ENCODE results near the gene ILDR2.

Gene ILDR2

GRCh38 chr1:166939741-166940375, 35.5 kb downstream of the ILDR2 start:
- Histone ChIP-seq H3K27me3 (ENCODE audit: control insufficient read depth, insufficient read depth, low read length) (no peaks in the 10 kb centered on the region), H3K27ac (no peak overlapping the region), H3K9ac (no peak overlapping the region), H3K36me3 (ENCODE audit: control insufficient read depth, insufficient read depth, low read length) (no peaks in the 10 kb centered on the region), H3K4me1 (no peaks in the 10 kb centered on the region), H2AFZ (no peak overlapping the region), H3K9me3 (ENCODE audit: control insufficient read depth, low read length) (no peaks in the 10 kb centered on the region), H3K4me2 (ENCODE audit: low read length) (no peak overlapping the region), H3K4me3 (ENCODE audit: low read depth, low read length) (no peak overlapping the region), H3K79me2 (no peaks in the 10 kb centered on the region)
- no peak for TF ChIP-seq CTCF (IDR thresholded peaks at IDR 0.05)

GRCh38 chr1:166937962-166938361, 37.4 kb downstream of the ILDR2 start:
- no peaks in the 10 kb centered on the region for H3K36me3 ChIP-seq (ENCODE audit: control insufficient read depth, insufficient read depth, low read length)
- H2AFZ ChIP-seq: no peak overlapping the region
- H3K9ac ChIP-seq: no peak overlapping the region
- no peaks in the 10 kb centered on the region for H3K9me3 ChIP-seq (ENCODE audit: control insufficient read depth, low read length)
- H3K4me1 ChIP-seq: no peaks in the 10 kb centered on the region
- TF ChIP-seq CTCF (IDR thresholded peaks at IDR 0.05): no peak
- H3K4me2 ChIP-seq (ENCODE audit: low read length): no peak overlapping the region
- H3K4me3 ChIP-seq (ENCODE audit: low read depth, low read length): no peak overlapping the region
- H3K79me2 ChIP-seq: no peaks in the 10 kb centered on the region
- H3K27me3 ChIP-seq (ENCODE audit: control insufficient read depth, insufficient read depth, low read length): no peaks in the 10 kb centered on the region
- no peak overlapping the region for H3K27ac ChIP-seq

- Histone ChIP-seq H3K27me3 (ENCODE audit: control insufficient read depth, insufficient read depth, low read length) (no peaks in the 10 kb centered on the region), H3K79me2 (no peaks in the 10 kb centered on the region), H3K4me3 (ENCODE audit: low read depth, low read length) (no peak overlapping the region), H3K36me3 (ENCODE audit: control insufficient read depth, insufficient read depth, low read length) (no peaks in the 10 kb centered on the region), H3K4me2 (ENCODE audit: low read length) (no peak overlapping the region), H3K9me3 (ENCODE audit: control insufficient read depth, low read length) (no peaks in the 10 kb centered on the region), H3K27ac (no peak overlapping the region), H2AFZ (no peak overlapping the region), H3K4me1 (no peaks in the 10 kb centered on the region), H3K9ac (no peak overlapping the region)
- no peak for TF ChIP-seq CTCF (IDR thresholded peaks at IDR 0.05)
Measured at GRCh38 chr1:166937329-166937728, 38.0 kb downstream of the ILDR2 start.

GRCh38 chr1:166933633-166934032, 41.7 kb downstream of the ILDR2 start:
- H3K9ac ChIP-seq: no peak overlapping the region
- H2AFZ ChIP-seq: no peak overlapping the region
- TF ChIP-seq CTCF (IDR thresholded peaks at IDR 0.05): no peak
- no peak overlapping the region for H3K4me3 ChIP-seq (ENCODE audit: low read depth, low read length)
- H3K4me1 ChIP-seq: no peaks in the 10 kb centered on the region
- H3K79me2 ChIP-seq: no peaks in the 10 kb centered on the region
- H3K4me2 ChIP-seq (ENCODE audit: low read length): no peak overlapping the region
- H3K27me3 ChIP-seq (ENCODE audit: control insufficient read depth, insufficient read depth, low read length): no peaks in the 10 kb centered on the region
- no peaks in the 10 kb centered on the region for H3K36me3 ChIP-seq (ENCODE audit: control insufficient read depth, insufficient read depth, low read length)
- H3K9me3 ChIP-seq (ENCODE audit: control insufficient read depth, low read length): no peaks in the 10 kb centered on the region
- H3K27ac ChIP-seq: no peak overlapping the region

- no peaks in the 10 kb centered on the region for H3K79me2 ChIP-seq
- no peak overlapping the region for H3K9ac ChIP-seq
- no peak overlapping the region for H2AFZ ChIP-seq
- no peaks in the 10 kb centered on the region for H3K4me1 ChIP-seq
- no peak overlapping the region for H3K4me2 ChIP-seq (ENCODE audit: low read length)
- no peaks in the 10 kb centered on the region for H3K9me3 ChIP-seq (ENCODE audit: control insufficient read depth, low read length)
- TF ChIP-seq CTCF (IDR thresholded peaks at IDR 0.05): no peak
- H3K4me3 ChIP-seq (ENCODE audit: low read depth, low read length): no peak overlapping the region
- H3K27ac ChIP-seq: no peak overlapping the region
- no peaks in the 10 kb centered on the region for H3K36me3 ChIP-seq (ENCODE audit: control insufficient read depth, insufficient read depth, low read length)
- no peaks in the 10 kb centered on the region for H3K27me3 ChIP-seq (ENCODE audit: control insufficient read depth, insufficient read depth, low read length)
Measured at GRCh38 chr1:166933140-166933539, 42.2 kb downstream of the ILDR2 start.
